Bronchial epithelial cell (primary cell): Measurements from ENCODE around the gene CCM2. TPM values are rescaled to one million over a fixed set of nuclear protein-coding genes. Genes with fewer than 3 reads are reported as not detected.

Experiments used
- DNase-seq: peaks from one replicate; pipeline ENCODE4 v3.0.0-alpha.2; 2010; ENCODE audit warnings: low read depth
- FAIRE-seq: peaks from 2 replicates; lab custom pipeline; 2011; peaks lifted over from hg19 to GRCh38; lab: Jason Lieb, UNC
- H3K27me3 ChIP-seq: 2 replicates; pipeline ENCODE4 v1.5.1; 2011; ENCODE audit warnings: low read length; ENCODE audit not compliant: control insufficient read depth, insufficient read depth
- H3K36me3 ChIP-seq: 2 replicates; pipeline ENCODE4 v1.5.1; 2011; ENCODE audit warnings: low read length; ENCODE audit not compliant: control insufficient read depth, insufficient read depth
- H3K4me3 ChIP-seq: 2 replicates; pipeline ENCODE4 v1.5.1; 2011; ENCODE audit warnings: mild to moderate bottlenecking, low read depth, low read length, control low read depth
- total RNA-seq: library from RNA; depleted of rRNA; stranded (reverse); fragments of >200 nt; gene quantifications from 2 replicates; pipeline ENCODE4 v1.2.1, GENCODE V29; 2014
- TF ChIP-seq, protein P1 (sequence below): IDR thresholded peaks from 2 replicates; pipeline ENCODE4 v1.5.1; 2011; ENCODE audit warnings: mild to moderate bottlenecking, moderate library complexity, low read length, control low read depth, inconsistent platforms; ENCODE audit not compliant: insufficient read depth, severe bottlenecking

Gene CCM2
- total RNA-seq, 1 donor from 2014 or later = 45.0 TPM

DNA sequence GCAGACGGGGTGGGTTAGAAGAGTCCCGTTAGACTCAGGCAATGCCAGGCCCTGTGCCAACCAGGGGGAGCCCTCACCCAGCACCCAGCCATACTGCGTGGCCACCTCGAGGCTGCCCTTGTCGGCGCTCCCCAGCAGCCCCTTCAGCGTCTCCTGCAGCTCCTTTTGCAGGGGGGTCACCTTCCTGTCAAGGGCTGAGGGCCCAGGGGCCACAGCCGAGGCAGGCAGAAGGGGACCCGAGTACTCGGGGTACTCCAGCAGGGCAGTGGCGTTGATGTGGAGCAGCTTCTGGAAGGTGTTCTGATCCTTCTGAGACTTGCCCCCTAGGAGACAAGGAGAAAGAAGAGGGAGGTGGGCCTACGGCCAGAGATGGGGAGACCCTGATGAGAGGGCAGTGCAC is 101.7 kb downstream of the CCM2 start:
- Histone ChIP-seq H3K36me3 (peaks cover 57% of the 10 kb centered on the region), H3K4me3 (no peak overlapping the region), H3K27me3 (no peaks in the 10 kb centered on the region)
- FAIRE-seq = no peak
- no peak for DNase-seq
- TF ChIP-seq, protein P1, sequence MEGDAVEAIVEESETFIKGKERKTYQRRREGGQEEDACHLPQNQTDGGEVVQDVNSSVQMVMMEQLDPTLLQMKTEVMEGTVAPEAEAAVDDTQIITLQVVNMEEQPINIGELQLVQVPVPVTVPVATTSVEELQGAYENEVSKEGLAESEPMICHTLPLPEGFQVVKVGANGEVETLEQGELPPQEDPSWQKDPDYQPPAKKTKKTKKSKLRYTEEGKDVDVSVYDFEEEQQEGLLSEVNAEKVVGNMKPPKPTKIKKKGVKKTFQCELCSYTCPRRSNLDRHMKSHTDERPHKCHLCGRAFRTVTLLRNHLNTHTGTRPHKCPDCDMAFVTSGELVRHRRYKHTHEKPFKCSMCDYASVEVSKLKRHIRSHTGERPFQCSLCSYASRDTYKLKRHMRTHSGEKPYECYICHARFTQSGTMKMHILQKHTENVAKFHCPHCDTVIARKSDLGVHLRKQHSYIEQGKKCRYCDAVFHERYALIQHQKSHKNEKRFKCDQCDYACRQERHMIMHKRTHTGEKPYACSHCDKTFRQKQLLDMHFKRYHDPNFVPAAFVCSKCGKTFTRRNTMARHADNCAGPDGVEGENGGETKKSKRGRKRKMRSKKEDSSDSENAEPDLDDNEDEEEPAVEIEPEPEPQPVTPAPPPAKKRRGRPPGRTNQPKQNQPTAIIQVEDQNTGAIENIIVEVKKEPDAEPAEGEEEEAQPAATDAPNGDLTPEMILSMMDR = no peak

DNA sequence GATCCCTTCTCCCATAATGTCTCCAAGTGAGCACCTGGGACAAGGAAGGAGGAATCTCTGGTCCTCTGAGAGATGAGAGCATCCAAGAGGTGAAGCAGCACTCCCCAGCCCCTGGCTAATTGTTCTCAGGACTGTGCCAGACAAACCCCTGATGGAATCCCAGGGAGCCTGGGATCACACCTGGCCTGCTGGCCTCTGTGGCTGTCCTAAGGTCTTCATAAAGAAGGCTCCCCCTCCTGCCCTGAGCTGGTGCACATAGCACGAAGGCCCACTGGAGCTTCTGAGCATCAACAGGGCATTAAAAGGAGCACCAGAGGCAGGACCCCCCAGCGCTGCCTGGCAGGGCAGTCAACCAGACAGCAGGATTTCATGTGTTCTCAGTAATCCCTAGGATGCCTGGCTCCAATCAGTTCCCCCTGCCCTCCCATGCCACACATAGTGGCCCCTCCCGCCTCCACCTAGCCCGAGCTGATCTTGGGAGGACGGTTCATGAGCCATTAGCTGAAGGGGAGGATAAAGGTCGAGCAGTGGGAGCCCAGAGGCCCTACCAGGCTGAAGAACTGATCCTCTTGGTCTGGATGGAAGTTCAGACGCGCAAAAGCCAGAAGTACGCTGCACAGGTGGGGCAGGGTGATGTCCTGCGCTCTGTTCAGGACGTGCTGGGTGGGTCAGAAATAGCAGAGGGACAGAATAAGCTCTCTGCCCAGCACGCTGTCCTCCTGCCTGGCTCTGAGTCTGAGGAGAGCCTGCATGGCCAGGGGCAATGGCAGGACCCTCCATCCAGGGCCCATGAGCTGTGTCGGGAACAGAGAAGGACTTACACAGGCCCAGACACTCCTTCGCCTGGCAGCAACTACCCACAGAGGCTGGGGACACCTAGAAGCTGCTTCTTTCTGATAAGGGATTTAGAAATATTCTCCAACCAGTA is 103.0 kb downstream of the CCM2 start:
- TF ChIP-seq, protein P1 = no peak
- Histone ChIP-seq H3K4me3 (no peak overlapping the region), H3K36me3 (peaks cover 65% of the 10 kb centered on the region), H3K27me3 (no peaks in the 10 kb centered on the region)
- FAIRE-seq (no peak), DNase-seq (no peak)

DNA sequence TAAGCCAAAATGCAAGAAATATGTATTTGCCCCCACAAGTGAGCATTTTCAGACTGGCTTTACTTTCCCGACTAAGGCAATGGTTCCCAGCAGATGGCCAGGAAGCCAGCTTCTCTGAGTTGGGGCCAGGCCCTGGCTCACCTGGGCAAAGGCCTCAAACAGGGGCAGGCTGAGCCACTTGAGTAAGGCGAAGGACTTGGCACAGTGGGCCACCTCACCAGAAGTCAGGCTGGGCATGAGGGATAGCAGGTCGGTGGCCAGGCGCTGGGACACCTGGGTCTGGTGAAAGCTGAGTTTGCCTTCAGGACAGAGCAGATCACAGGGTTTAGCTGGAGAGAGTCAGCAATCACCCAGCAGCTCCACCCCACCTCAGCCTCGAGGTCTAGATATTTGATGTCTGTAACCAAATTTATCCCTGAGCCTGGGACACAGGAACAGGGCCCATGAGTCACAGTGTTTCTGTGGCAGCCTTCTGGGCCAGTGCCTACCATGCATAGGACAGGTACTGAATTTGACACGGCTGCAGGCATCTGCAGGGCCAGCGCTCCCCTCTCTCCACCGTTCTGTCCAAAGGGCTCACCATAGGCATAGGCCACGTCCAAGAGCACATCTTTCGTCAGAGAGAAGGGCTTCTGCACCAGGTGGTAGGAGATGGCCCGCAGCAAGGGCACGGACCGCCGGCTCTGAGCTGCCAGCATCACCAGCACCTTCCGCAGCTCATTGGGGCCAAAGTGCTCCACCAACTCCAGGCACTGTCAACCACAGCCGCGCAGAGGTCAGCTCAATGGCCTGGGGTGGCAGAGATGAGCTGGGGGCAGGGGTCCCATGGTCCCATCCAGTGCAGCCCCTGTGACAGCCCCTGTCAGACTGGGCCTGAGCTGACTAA is 104.2 kb downstream of the CCM2 start:
- Histone ChIP-seq H3K36me3 (peaks cover 74% of the 10 kb centered on the region), H3K4me3 (no peak overlapping the region), H3K27me3 (no peaks in the 10 kb centered on the region)
- FAIRE-seq = no peak
- TF ChIP-seq, protein P1 = no peak
- DNase-seq = no peak

DNA sequence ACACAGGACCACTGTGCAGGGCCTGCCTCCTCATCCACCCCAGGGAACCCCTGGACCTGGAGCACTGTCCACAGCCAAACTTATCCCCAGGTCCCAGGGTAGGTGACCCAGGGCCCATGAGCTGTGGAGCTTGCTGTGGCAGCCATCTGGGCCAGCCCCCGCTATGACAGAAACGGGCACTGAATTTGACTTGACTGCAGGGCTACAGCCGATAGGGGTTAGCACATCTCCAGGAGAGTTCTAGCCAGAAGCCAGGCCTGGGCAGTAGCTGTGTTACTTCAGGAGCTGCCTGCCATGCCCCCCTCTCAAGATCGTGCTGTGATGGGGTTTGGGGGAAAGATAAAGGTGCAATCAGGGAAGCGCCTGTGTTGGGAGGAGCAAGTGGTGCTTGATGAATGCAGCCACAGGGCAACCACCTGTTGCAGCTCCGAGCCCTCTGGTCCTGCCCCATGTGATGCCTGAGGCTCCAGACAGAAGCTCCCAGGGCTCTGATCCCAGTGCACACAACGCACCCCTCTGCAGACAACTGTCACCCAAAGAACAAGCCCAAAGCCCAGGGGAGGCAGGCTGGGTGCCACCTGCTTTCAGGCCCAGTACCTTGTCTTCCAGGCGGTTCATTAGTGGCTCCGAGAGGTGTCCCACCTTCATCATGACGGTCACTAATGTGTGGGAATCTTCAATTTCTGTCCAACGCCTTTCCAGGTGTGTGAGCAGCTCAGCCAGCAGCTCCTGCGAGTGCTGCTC is 105.0 kb downstream of the CCM2 start:
- H3K27me3 ChIP-seq = no peaks in the 10 kb centered on the region
- no peak for DNase-seq
- TF ChIP-seq, protein P1 = no peak
- H3K4me3 ChIP-seq = no peak overlapping the region
- H3K36me3 ChIP-seq = peaks cover 70% of the 10 kb centered on the region
- FAIRE-seq = no peak

DNA sequence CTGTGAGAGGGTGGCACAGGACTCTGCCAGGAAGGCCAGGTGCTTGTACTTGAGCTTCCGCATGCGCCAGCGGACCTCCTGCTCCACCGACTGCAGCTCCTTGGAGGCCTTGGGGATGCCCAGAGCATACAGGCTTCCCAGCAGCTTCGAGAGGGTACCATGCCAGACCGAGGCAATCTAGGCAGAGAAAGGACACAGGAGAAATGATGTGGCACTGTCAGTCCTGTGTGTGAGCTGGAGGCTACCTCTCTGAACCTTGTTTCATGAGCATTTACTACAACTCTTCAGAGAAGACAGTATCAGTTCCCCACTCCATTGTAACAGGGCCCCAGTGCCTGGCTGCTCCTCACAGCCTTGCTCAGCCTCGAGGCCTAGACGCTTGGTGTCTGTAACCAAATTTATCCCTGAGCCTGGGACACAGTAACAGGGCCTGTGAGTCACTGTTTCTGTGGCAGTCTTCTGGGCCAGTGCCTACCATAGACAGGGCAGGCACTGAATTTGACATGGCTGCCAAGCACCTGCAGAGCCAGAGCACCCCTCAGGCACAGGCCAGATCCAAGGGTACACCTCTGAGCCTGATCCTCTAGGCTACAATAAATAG is 105.7 kb downstream of the CCM2 start:
- H3K27me3 ChIP-seq = no peaks in the 10 kb centered on the region
- FAIRE-seq (no peak), DNase-seq (no peak)
- no peak overlapping the region for H3K4me3 ChIP-seq
- H3K36me3 ChIP-seq = peaks cover 65% of the 10 kb centered on the region
- TF ChIP-seq, protein P1 = no peak
